Stimulated activated CD4-positive, alpha-beta T cell treated with anti-CD3 and anti-CD28 coated beads, Interleukin-4, amount 100 ng/mL, for 48 hours (primary cell): ENCODE measurements around the gene REXO1.
"Not testable (repeated sequence)": the region's sequence is repeated elsewhere in the genome, so short reads cannot be mapped to it uniquely, and the experiment has no call there.

Experiments used
- DNase-seq, 2 donors: peaks; one replicate each; pipeline ENCODE4 v3.0.0-alpha.2; 2020; ENCODE audit warnings: low read depth in 2 of 2

REXO1 gene

DNA sequence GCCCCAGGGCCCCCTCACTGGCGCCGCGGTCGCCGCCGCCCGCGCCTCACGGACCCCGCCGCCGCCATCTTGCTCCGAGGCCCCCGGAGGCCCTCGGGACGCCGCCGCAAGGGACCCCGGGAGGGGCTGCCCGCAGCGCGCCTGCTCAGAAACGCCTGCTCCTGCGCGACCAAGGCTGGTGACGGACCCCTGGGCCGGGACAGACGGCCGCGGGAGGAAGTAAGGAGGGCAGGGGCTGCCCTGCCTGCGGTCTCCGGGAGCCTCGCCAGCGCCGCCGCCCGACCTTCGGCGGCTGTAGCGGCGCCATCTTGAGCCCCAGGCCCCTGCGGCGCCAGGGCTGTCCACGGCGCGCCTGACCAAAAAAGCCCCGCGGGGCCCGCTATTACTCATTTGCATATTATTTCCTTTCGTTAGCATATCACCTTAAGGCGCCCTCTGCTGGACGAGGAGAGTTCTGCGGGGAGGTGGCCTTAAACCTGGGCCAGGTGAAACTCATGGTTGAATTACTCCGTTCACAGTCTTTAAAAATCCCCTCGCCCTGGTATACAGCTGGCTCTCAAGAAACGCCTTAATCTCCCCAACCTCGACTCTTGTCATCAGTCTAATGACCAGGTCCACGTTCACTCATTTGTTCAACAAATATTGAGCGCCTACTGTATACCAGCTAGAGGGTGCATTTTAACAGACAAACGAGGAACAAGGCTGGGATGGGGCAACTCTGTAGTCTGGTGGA lies at the start of gene REXO1:
TSS of gene REXO1 (minus strand) at position 85 of the 733 bp plus-strand sequence. CDS start 125 bp downstream, outside the sequence.
- DNase-seq = peak; percentile 96 to 97

GRCh38 chr19:1896508-1896907 lies 48.2 kb upstream of the REXO1 start:
- no peak for DNase-seq

DNA sequence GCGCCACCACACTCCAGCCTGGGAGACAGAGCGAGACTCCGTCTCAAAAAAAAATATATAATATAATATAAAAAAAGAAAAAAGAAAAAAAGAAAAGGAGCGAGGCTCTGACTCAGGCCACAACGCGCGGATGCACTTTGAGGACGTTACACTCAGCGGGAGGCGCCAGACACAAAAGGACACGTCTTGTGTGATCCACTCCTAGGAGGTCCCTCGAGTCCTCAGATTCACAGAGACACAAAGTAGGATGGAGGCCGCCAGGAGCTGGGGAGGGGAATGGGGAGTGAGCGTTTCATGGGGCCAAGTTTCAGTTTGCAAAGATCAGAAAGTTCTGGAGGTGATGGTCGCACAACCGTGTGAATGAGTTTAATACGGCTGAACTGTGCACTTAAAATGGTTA lies 45.5 kb upstream of the REXO1 start:
- DNase-seq = no peak

DNA sequence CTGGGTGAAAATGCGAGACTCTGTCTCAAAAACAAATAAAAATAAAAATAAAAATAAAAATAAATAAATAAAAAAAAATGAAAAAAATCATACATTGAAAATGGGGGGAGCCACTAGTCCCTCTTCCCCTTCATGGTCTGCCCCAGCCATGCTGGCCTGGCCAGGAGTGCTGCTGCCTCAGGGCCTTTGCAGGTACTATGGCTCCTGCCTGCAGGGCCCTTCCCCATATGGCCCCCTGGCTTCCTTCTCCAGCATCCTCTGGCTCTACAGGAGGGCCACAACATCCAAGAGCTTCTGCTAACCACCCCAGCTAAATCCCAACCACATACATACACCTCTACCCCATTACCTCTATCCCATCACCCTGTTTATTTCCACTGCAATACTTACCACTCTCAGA lies 41.6 kb upstream of the REXO1 start:
- DNase-seq = no peak

GRCh38 chr19:1888385-1888784 lies 40.1 kb upstream of the REXO1 start:
- DNase-seq = no peak

DNA sequence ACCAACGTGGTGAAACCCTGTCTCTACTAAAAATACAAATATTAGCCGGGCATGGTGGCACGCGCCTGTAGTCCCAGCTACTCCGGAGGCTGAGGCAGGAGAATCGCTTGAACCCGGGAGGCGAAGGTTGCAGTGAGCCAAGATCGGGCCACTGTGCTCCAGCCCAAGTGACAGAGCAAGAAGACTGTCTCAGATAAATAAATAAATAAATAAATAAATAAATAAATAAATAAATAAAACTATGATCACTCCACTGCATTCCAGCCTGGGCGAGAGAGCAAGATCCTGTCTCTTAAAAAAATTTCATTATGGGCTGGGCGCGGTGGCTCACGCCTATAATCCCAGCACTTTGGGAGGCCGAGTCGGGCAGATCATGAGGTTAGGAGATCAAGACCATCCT lies 38.1 kb upstream of the REXO1 start:
- not testable (repeated sequence) for DNase-seq

DNA sequence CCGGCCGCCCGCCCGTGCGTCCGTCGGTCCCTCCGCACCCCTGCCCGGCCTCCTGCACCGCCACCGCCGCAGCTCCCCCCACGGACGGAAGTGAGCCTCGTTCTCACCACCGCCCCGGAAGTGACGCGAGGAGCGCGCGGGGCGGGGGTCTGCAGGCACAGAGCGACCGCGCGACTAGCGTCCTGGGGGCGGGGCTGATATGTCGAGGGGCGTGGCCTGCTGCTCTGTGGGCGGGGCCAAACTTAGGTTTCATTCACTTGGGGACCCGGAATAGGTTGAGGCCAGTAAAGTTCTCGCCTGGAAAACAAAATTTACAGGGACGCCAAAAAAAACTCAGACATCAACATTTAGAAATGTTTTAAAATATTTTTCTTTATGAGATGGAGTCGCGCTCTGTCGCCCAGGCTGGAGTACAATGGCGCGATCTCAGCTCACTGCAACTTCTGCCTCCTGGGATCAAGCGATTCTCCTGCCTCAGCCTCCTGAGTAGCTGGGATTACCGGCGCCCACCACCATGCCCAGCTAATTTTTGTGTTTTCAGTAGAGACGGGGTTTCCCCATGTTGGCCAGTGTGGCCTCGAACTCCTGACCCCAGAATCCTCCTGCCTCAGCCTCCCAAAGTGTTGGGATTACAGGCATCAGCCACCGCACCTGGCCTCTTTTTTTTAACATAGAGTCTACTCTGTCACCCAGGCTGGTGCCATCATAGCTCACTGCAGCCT lies 37.3 kb upstream of the REXO1 start, which contains the start of gene ABHD17A:
TSS of gene ABHD17A (minus strand) at position 99 of the 722 bp plus-strand sequence. CDS start 3,930 bp downstream, outside the sequence.
- peak; percentile 92 to 96 for DNase-seq

DNA sequence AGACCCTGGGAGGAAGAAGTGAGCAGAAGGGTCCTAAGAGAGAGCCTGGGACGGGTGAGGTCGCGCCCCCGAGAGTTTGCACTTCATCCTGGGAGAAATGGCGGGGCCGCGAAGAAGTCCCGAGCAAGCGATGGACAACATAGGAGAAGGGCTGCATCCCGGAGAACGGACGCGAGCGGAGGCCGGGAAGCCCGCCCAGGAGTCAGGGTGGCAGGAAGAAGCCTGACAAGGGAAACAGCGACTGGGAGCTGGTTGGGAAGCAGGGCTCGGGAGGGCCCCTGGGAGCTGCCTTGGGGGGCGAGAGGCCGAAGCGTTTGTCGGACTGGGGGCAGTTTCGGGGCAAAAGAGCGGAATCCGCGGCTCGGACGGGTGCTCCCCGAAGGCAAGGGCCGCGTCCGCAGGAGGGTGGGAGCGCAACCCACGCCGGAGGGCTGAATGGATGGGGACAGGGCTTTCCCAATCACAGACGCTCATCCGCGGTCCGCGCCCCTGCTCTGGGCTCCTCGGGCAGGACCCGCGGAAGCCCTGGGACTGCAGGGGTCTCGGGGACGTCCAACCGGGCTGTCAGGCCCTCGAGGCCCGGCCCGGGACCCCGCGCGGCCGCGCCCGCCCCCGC lies 36.5 kb upstream of the REXO1 start:
- DNase-seq = no peak

- no peak for DNase-seq
Observed at GRCh38 chr19:1884291-1884718, 36.0 kb upstream of the REXO1 start.

GRCh38 chr19:1883784-1884183 lies 35.5 kb upstream of the REXO1 start:
- DNase-seq = no peak

GRCh38 chr19:1882786-1883692 lies 34.8 kb upstream of the REXO1 start:
- DNase-seq = no peak

GRCh38 chr19:1882089-1882785 lies 34.0 kb upstream of the REXO1 start:
- DNase-seq = peak in 1 of 2 donors; percentile 58

DNA sequence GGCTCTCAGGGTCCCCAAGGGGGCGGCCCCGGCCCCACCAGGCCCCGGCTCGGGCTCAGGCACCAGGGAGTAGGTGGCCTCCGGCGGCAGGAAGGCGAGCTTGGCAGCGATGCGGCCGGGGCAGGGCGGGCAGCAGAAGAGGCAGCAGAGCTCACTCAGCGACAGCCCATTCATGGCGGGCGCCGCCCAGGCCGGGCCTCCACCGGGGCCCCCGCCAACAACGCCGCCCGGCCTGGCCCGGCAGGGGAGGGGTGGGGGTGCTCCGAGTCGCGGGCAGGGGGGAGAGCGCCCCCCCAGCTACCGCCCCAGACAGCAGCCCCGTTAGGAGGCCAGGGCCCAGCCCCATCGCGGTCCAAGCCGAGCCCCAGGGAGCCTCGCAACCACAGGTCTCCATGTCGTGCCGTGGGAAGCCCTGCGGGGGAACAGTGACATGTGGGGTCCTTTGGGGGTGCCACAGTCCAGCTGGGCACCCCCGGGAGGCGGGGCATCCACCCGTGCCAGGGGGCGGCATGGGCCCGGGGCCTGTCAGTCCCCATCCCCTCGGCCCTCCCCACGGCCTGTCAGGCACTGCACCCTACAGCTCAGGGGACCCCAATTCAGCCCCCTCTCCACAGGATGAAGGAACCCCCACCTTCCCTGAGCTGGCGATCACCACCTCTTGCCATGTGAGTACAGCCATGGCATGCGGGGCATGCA lies 33.3 kb upstream of the REXO1 start:
- not testable (repeated sequence) for DNase-seq

- no peak for DNase-seq
Observed at GRCh38 chr19:1880611-1881392, 32.5 kb upstream of the REXO1 start.

DNA sequence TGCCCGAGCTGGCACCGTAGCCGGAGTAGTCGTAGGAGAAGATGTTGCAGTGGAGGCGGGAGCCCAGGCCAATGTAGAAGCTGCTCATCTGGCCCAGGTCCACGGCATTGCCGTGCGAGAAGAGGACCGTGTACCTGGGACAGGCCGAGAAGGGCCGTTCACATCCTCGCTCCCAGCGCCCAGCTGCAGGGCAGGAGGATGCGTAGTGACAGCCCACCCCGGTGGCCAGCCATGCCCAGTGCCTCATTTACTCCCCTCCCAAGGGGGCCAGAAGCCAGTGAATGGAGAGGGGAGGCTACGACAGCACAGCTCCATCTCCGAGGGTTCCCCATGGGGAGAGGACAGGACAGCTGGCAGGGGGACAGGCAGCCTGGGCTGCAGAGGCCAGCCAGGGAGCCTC lies 31.7 kb upstream of the REXO1 start:
- DNase-seq = not testable (repeated sequence)

- not testable (repeated sequence) for DNase-seq
Observed at GRCh38 chr19:1878583-1878982, 30.3 kb upstream of the REXO1 start.

DNA sequence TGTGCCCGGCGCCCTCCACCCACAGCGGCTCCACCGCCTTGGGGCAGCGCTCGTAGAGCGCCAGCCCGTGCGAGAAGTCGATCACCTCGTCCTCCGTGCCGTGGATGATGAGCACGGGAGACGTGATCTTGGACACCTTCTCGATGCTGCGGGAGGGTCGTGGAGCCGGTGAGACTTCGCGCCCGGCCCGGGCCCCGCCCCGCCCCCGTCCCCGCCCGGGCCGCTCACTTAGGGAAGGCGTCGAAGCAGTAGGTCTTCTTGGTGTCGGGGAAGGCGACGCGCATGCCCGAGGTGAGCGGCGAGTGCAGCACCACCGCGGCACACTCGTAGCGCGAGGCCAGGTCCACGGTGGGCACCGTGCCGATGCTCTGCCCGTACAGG lies 29.0 kb upstream of the REXO1 start:
- DNase-seq = not testable (repeated sequence)

GRCh38 chr19:1876496-1877279 lies 28.4 kb upstream of the REXO1 start:
- DNase-seq = not testable (repeated sequence)
